Lower leg skin (tissue), 4 donors: ENCODE measurements around the gene CPVL. TPM values are rescaled to one million over a fixed set of nuclear protein-coding genes. Genes with fewer than 3 reads are reported as not detected.
A peak's percentile ranks its signal among the peaks of the same experiment; 100 is the strongest.

Experiments
- DNase-seq, 2 donors: peaks; one replicate each; pipeline ENCODE4 v3.0.0-alpha.2; 2019; ENCODE audit warnings: low spot score in 2 of 2
- H3K4me3 ChIP-seq: fragments of 200-600 bp; sonication (generic); 2 replicates; pipeline ENCODE4 v1.5.1; 2017; ENCODE audit warnings: mild to moderate bottlenecking, low read depth; ENCODE audit not compliant: poor library complexity, severe bottlenecking
- CTCF ChIP-seq, 3 donors: fragments of 450-650 bp; IDR thresholded peaks; one replicate each; pipeline ENCODE4 v1.5.1; 2016; ENCODE audit warnings: antibody characterized with exemption in 3 of 3, mild to moderate bottlenecking in 3 of 3, moderate library complexity in 2 of 3
- POLR2A ChIP-seq, 2 donors: fragments of 450-650 bp; IDR thresholded peaks; one replicate each; pipeline ENCODE4 v1.6.1; 2016 to 2017; ENCODE audit warnings: antibody characterized with exemption in 2 of 2, mild to moderate bottlenecking in 1 of 2, moderate library complexity in 1 of 2
- WGBS, 2 donors: methylation state at CpG; one replicate each; pipeline ENCODE4 v1.1.5; 2018; 5-methylcytosine and 5-hydroxymethylcytosine counted together
- intact Hi-C: fragments of 100-400 bp; cut with DNase I; formaldehyde crosslinking; loops from one replicate; pipeline ENCODE4 v1.15.0; 2023; ENCODE audit warnings: low total_unique reads
- total RNA-seq, 4 donors: library from RNA; depleted of rRNA; stranded (reverse); fragments of >200 nt; gene quantifications; one replicate each; pipeline ENCODE4 v1.1.0, GENCODE V29; 2016

CPVL gene
- total RNA-seq, 4 donors from 2014 or later = 8.8 to 17.5 (median 12.6) TPM

- intact Hi-C loops = loop anchor here (5.0 kb wide), 1 partner anchor 215 kb away; no protein-coding TSS in a partner anchor
- no peak for DNase-seq
- WGBS, 2 donors = 83 to 92% methylated on average over 1 of the region's 1 CpG
- TF ChIP-seq POLR2A (IDR thresholded peaks at IDR 0.05) = no peak
- no peak for TF ChIP-seq CTCF (IDR thresholded peaks at IDR 0.05)
- H3K4me3 ChIP-seq = no peak overlapping the region
Measured at GRCh38 chr7:29192323-29192722, 46.0 kb upstream of the CPVL start.

DNA sequence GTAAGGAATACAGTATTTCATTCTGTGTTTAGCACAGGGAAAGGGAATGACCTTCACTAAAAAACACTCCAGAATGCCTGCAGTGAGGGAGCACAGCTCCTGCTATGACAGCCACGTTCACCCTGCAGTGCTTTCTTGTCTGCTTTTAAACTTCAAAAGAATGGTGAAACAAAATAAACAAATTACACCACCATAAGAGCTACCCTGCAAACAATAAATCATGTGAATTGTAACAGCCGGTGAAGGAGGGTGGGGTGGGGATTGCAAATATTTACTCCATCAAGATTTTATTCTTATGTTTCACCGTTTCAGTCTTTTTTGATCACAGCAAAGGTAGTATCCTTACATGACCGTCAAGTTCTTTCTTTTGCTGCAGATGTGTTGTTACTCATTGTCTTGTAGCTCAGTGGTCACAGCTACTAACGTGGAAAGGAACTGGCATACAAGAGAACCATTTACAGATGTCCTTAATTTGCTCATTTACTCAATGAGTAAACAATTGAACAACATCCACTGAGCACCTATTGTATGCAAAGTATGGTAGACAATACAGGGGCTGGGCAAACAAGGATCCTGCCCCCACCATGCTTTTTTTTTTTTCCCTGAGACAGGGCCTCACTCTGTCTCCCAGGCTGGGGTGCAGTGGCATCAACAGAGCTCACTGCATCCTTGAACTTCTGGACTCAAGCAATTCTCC lies 44.2 kb upstream of the CPVL start:
- TF ChIP-seq CTCF (IDR thresholded peaks at IDR 0.05) (no peak), POLR2A (IDR thresholded peaks at IDR 0.05) (no peak)
- WGBS, 2 donors = 79 to 86% methylated on average over 5 of the region's 5 CpGs
- DNase-seq = no peak

GRCh38 chr7:29189743-29190201 lies 43.4 kb upstream of the CPVL start:
- no peak overlapping the region for H3K4me3 ChIP-seq
- DNase-seq = peak; percentile 27 to 92
- intact Hi-C loops = loop anchor here (5.0 kb wide), 1 partner anchor 218 kb away; no protein-coding TSS in a partner anchor
- TF ChIP-seq CTCF (IDR thresholded peaks at IDR 0.05) (peak in 1 of 3 donors; percentile 58), POLR2A (IDR thresholded peaks at IDR 0.05) (no peak)
- 17% methylated on average over 16 of the region's 16 CpGs for WGBS, 2 donors

More for the DNA sequence above, 44.2 kb upstream of the CPVL start:
- no peak overlapping the region for H3K4me3 ChIP-seq
- intact Hi-C loops = loop anchor here (5.0 kb wide), 1 partner anchor 217 kb away; no protein-coding TSS in a partner anchor

GRCh38 chr7:29185613-29186012 lies 39.3 kb upstream of the CPVL start:
- DNase-seq = no peak
- intact Hi-C loops = no loop called here
- no peak overlapping the region for H3K4me3 ChIP-seq
- no peak for TF ChIP-seq POLR2A (IDR thresholded peaks at IDR 0.05)
- TF ChIP-seq CTCF (IDR thresholded peaks at IDR 0.05) = no peak
- 90 to 93% methylated on average over 6 of the region's 6 CpGs for WGBS, 2 donors

GRCh38 chr7:29184599-29184998 lies 38.3 kb upstream of the CPVL start:
- DNase-seq = no peak
- intact Hi-C loops = no loop called here
- no peak overlapping the region for H3K4me3 ChIP-seq
- WGBS, 2 donors = 97 to 100% methylated on average over 2 of the region's 2 CpGs
- no peak for TF ChIP-seq POLR2A (IDR thresholded peaks at IDR 0.05)
- no peak for TF ChIP-seq CTCF (IDR thresholded peaks at IDR 0.05)
